Endothelial cell of umbilical vein (primary cell): ENCODE data around the gene SOX8. TPM values are rescaled to one million over a fixed set of nuclear protein-coding genes. Genes with fewer than 3 reads are reported as not detected.

Experiments
- BruUV-seq: library from RNA; stranded (reverse); fragments of 400-500 nt; replicated peaks from 2 replicates; lab custom pipeline; 2021; lab: Mats Ljungman, UMichigan
- CTCF ChIA-PET: fragments of 300-600, 350-600 bp; sonication (Branson Sonifier 250); formaldehyde crosslinking; loops from one replicate; lab custom pipeline; 2021; ENCODE audit warnings: antibody characterized with exemption, inconsistent platforms; lab: Charles Lee
- POLR2A ChIA-PET: fragments of 300-600, 350-600 bp; sonication (Branson Sonifier 250); formaldehyde crosslinking; loops from one replicate; lab custom pipeline; 2021; ENCODE audit warnings: antibody characterized with exemption, inconsistent platforms; lab: Charles Lee
- DNase-seq: peaks from one replicate; pipeline ENCODE4 v3.0.0-alpha.2; 2011; ENCODE audit warnings: low read depth, low spot score
- FAIRE-seq: peaks from 2 replicates; lab custom pipeline; 2011; peaks lifted over from hg19 to GRCh38; lab: Jason Lieb, UNC
- H2AFZ ChIP-seq: 2 replicates; pipeline ENCODE4 v1.6.0; 2012; ENCODE audit warnings: low read depth, low read length, control low read depth, inconsistent platforms
- H3K27ac ChIP-seq: 2 replicates; pipeline ENCODE4 v1.5.1; 2011; ENCODE audit warnings: low read depth, mild to moderate bottlenecking, control low read depth, low read length, moderate library complexity; ENCODE audit not compliant: insufficient read depth
- H3K27me3 ChIP-seq, 2 experiments: 2 replicates each; pipeline versions ENCODE4 v1.6.0 to v1.6.1; 2011; ENCODE audit warnings: low read length in 2 of 2, mixed read lengths in 1 of 2; ENCODE audit not compliant: control insufficient read depth in 2 of 2, insufficient read depth in 2 of 2
- H3K36me3 ChIP-seq, 2 experiments: 2 replicates in 1 of 2; 3 replicates in 1 of 2; pipeline ENCODE4 v1.5.1; 2011; ENCODE audit warnings: low read length in 2 of 2, mild to moderate bottlenecking in 1 of 2, moderate library complexity in 1 of 2; ENCODE audit not compliant: control insufficient read depth in 2 of 2, insufficient read depth in 2 of 2; ENCODE audit errors: extremely low read depth in 1 of 2
- H3K4me1 ChIP-seq: 3 replicates; pipeline ENCODE4 v1.5.1; 2011; ENCODE audit warnings: mild to moderate bottlenecking, low read length; ENCODE audit not compliant: control insufficient read depth, insufficient read depth; ENCODE audit errors: extremely low read depth
- H3K4me2 ChIP-seq: 2 replicates; pipeline ENCODE4 v1.6.1; 2011; ENCODE audit warnings: low read length, control low read depth, mixed read lengths; ENCODE audit not compliant: insufficient read depth
- H3K4me3 ChIP-seq, 3 experiments: fragments of 200-600 bp in 1 of 3; sonication (generic), shearing (Covaris generic) in 1 of 3; replicated peaks in 1 of 3; 2 replicates each; pipeline ENCODE4 v1.5.1; 2011 to 2016; ENCODE audit warnings: control low read depth in 3 of 3, low read length in 3 of 3, mild to moderate bottlenecking in 2 of 3, inconsistent platforms in 1 of 3, low read depth in 1 of 3, moderate library complexity in 1 of 3; ENCODE audit not compliant: insufficient read depth in 1 of 3
- H3K79me2 ChIP-seq: 2 replicates; pipeline ENCODE4 v1.6.0; 2012; ENCODE audit warnings: low read length, inconsistent platforms; ENCODE audit not compliant: control insufficient read depth, insufficient read depth
- H3K9ac ChIP-seq: replicated peaks from 2 replicates; pipeline ENCODE3; 2011; ENCODE audit warnings: low read length, control low read depth; ENCODE audit not compliant: insufficient read depth; ENCODE audit errors: extremely low read depth
- H3K9me1 ChIP-seq: replicated peaks from 3 replicates; pipeline ENCODE4 v1.6.0; 2011; ENCODE audit warnings: mild to moderate bottlenecking, low read length; ENCODE audit not compliant: control insufficient read depth, insufficient read depth; ENCODE audit errors: extremely low read depth
- H3K9me3 ChIP-seq: replicated peaks from 2 replicates; pipeline ENCODE4 v1.5.1; 2012; ENCODE audit warnings: low read length, inconsistent platforms; ENCODE audit not compliant: control insufficient read depth, insufficient read depth
- H4K20me1 ChIP-seq: replicated peaks from 2 replicates; pipeline ENCODE3; 2011; ENCODE audit warnings: mild to moderate bottlenecking, low read length; ENCODE audit not compliant: control insufficient read depth, insufficient read depth; ENCODE audit errors: extremely low read depth
- FOS ChIP-seq: IDR thresholded peaks from 2 replicates; pipeline ENCODE4 v1.6.1; 2011; ENCODE audit warnings: mild to moderate bottlenecking, low read length, moderate library complexity, borderline replicate concordance; ENCODE audit not compliant: insufficient read depth
- GATA2 ChIP-seq: IDR thresholded peaks from 2 replicates; pipeline ENCODE4 v1.7.0; 2011; ENCODE audit warnings: low read depth, mild to moderate bottlenecking, moderate library complexity, mixed read lengths, low read length; ENCODE audit not compliant: insufficient read length, insufficient read depth
- JUN ChIP-seq: IDR thresholded peaks from 2 replicates; pipeline ENCODE4 v1.6.1; 2011; ENCODE audit warnings: borderline replicate concordance, low read depth; ENCODE audit not compliant: insufficient read length, insufficient read depth
- MYC ChIP-seq: IDR thresholded peaks from one replicate; pipeline ENCODE4 v1.6.1; 2011; ENCODE audit warnings: mild to moderate bottlenecking, low read depth, low read length
- POLR2AphosphoS5 ChIP-seq: IDR thresholded peaks from 2 replicates; pipeline ENCODE4 v1.6.1; 2012; ENCODE audit warnings: low read depth, mild to moderate bottlenecking, control low read depth, low read length, moderate library complexity; ENCODE audit not compliant: insufficient read depth
- dilution Hi-C: fragments of 300-500 bp; cut with MboI; formaldehyde crosslinking; loops from one replicate; pipeline ENCODE4 v1.15.0; 2019; ENCODE audit warnings: low sequenced_read_pairs; ENCODE audit not compliant: extremely low pct_ligation_motif_present
- intact Hi-C: fragments of 100-400 bp; cut with micrococcal nuclease; formaldehyde crosslinking; loops from one replicate; pipeline ENCODE4 v1.10.0; 2022
- polyA plus RNA-seq, 4 experiments: library from polyadenylated mRNA; depleted of rRNA in 3 of 4; stranded (reverse) in 3 of 4; unstranded in 1 of 4; fragments of >200 nt; gene quantifications; 2 replicates each; pipeline versions ENCODE4 v1.2.1 to v1.2.3, GENCODE V29; 2011 to 2012; ENCODE audit warnings: missing spikeins in 1 of 4
- total RNA-seq: library from RNA; stranded (reverse); gene quantifications from 2 replicates; pipeline ENCODE4 v1.2.3, GENCODE V29; 2021
- TF ChIP-seq, protein P1 (sequence below): IDR thresholded peaks from 2 replicates; pipeline ENCODE4 v1.6.1; 2011; ENCODE audit not compliant: insufficient read depth, insufficient read length
- TF ChIP-seq, protein P2 (sequence below), 2 donors: IDR thresholded peaks; 1 replicate in 1 of 2; 2 replicates in 1 of 2; pipeline ENCODE4 v1.5.1; 2011; ENCODE audit warnings: low read length in 2 of 2, mild to moderate bottlenecking in 2 of 2, moderate library complexity in 2 of 2, control low read depth in 1 of 2, inconsistent platforms in 1 of 2, low read depth in 1 of 2; ENCODE audit not compliant: insufficient read depth in 1 of 2; ENCODE audit errors: extremely low read depth in 1 of 2

The SOX8 gene
- total and polyA plus RNA-seq, 2 donors (not counting 3 experiments of a cell fraction or from before 2014, with no cell fraction given) = 0.52 to 0.53 TPM

DNA sequence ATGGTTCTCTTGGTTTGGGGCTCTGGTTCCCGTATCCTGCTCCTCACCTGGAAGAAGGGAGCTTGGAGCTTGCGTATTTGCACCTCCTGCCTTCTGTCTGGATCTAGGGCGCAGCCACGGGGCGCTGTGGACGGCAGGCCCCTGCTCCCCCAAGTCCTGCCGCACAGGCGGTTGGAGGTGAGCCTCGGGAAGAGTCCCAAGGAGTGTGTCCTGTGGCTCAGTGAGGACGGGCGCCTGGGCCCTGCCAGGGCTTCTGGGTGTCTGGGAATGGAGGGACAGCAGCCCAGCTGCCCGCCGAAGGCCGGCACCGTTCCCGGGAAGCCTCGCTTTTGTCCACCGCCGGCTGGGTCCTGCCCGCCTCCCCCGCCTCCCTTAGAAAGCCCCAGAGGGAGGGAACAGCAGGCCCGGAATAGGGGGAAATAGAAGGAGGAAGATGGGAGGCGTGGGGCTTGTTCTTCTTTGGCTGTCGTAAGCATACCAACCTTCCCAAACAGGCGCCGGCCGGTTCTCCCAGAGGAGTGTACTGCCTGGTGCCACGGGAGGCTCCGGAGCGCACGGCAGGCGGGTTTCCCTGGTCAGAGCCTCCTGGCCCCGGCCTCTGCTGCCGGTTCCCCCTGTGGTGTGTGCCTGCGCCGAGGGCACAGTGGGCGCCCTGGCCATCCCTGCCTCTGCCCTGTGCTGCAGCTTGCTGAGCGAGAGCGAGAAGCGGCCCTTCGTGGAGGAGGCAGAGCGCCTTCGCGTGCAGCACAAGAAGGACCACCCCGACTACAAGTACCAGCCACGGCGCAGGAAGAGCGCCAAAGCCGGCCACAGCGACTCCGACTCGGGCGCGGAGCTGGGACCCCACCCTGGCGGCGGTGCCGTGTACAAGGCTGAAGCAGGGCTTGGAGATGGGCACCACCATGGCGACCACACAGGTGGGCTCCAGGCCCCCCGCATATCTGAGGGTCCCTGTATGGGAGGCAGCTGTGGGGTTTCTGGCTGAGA is 1.8 kb downstream of the SOX8 start:
- Histone ChIP-seq H4K20me1 (no peaks in the 10 kb centered on the region), H2AFZ (no peak overlapping the region), H3K27me3 (peaks cover 8 to 20% of the 10 kb centered on the region in 2 experiments), H3K4me2 (no peak overlapping the region), H3K79me2 (no peaks in the 10 kb centered on the region), H3K36me3 (no peaks in the 10 kb centered on the region), H3K9ac (no peak overlapping the region), H3K4me1 (peaks cover 4% of the 10 kb centered on the region), H3K27ac (no peak overlapping the region), H3K9me3 (no peaks in the 10 kb centered on the region), H3K9me1 (no peaks in the 10 kb centered on the region), H3K4me3 (no peak overlapping the region)
- TF ChIP-seq GATA2 (no peak), FOS (no peak)
- TF ChIP-seq, protein P1, sequence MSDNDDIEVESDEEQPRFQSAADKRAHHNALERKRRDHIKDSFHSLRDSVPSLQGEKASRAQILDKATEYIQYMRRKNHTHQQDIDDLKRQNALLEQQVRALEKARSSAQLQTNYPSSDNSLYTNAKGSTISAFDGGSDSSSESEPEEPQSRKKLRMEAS = no peak
- no peak for FAIRE-seq
- CTCF ChIA-PET = interaction anchor here (0.9 to 1.7 kb wide), 2 partner anchors 14 to 74 kb away, joined by 3 to 4 read pairs; no protein-coding TSS in a partner anchor
- DNase-seq = no peak
- no TSS peak for BruUV-seq
- intact Hi-C loops = no loop called here
- dilution Hi-C loops = no loop called here
- POLR2A ChIA-PET = no interaction called here

DNA sequence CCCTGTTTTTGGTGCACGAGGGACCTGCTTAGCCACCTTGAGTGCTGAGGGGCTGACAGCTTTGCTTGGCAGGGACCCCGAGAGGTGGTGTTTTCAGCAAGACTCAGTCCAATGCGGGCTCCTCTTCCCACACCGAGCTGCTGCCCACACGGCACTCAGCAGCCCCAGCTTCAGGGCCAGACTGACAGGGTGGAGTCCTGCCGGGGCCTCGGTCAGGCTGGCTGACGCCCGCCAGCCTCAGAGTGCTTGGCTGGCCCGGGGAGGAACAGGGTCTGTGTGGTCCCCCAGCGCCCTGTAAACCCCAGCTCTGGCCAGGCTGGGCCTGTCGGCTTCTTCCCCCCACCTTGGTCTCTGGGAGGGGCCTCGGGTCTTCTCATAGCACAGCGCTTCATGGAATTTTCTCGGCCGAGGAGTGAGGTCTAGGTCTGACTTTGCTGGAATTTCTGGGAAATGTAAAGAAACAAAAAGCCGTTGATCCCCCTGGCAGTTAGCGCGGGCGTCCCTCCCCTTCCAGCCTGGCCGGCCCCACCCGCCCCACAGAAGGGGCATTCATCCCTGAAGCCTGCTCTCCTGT is 2.6 kb downstream of the SOX8 start:
- intact Hi-C loops = no loop called here
- Histone ChIP-seq H3K4me1 (peaks cover 4% of the 10 kb centered on the region), H3K36me3 (no peaks in the 10 kb centered on the region), H2AFZ (no peak overlapping the region), H3K9me3 (no peaks in the 10 kb centered on the region), H3K27ac (no peak overlapping the region), H3K9me1 (no peaks in the 10 kb centered on the region), H3K79me2 (no peaks in the 10 kb centered on the region), H3K4me2 (no peak overlapping the region), H3K27me3 (peaks cover 8 to 20% of the 10 kb centered on the region in 2 experiments), H3K4me3 (no peak overlapping the region), H4K20me1 (no peaks in the 10 kb centered on the region), H3K9ac (no peak overlapping the region)
- no peak for DNase-seq
- CTCF ChIA-PET = interaction anchor here (1.7 kb wide), 1 partner anchor 74 kb away, joined by 4 read pairs; no protein-coding TSS in a partner anchor
- POLR2A ChIA-PET = no interaction called here
- FAIRE-seq = no peak
- dilution Hi-C loops = no loop called here
- no TSS peak for BruUV-seq
- no peak for TF ChIP-seq POLR2AphosphoS5
- TF ChIP-seq, protein P1 = no peak
- no peak for TF ChIP-seq JUN
- no peak for TF ChIP-seq MYC
- TF ChIP-seq, protein P2, sequence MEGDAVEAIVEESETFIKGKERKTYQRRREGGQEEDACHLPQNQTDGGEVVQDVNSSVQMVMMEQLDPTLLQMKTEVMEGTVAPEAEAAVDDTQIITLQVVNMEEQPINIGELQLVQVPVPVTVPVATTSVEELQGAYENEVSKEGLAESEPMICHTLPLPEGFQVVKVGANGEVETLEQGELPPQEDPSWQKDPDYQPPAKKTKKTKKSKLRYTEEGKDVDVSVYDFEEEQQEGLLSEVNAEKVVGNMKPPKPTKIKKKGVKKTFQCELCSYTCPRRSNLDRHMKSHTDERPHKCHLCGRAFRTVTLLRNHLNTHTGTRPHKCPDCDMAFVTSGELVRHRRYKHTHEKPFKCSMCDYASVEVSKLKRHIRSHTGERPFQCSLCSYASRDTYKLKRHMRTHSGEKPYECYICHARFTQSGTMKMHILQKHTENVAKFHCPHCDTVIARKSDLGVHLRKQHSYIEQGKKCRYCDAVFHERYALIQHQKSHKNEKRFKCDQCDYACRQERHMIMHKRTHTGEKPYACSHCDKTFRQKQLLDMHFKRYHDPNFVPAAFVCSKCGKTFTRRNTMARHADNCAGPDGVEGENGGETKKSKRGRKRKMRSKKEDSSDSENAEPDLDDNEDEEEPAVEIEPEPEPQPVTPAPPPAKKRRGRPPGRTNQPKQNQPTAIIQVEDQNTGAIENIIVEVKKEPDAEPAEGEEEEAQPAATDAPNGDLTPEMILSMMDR (IDR thresholded peaks at IDR 0.05; ENCODE audit: extremely low read depth in 1 of 2, insufficient read depth in 1 of 2, low read depth in 1 of 2, low read length in 2 of 2) = no peak
